ENCODE results near the gene KDM5C.

Gene KDM5C

GRCh38 chrX:53260836-53261235 lies 35.8 kb upstream of the KDM5C start:
- Histone ChIP-seq H3K4me1 (ENCODE audit: insufficient read depth, low read length) (no peaks in the 10 kb centered on the region), H3K4me3 (ENCODE audit: low read depth in 1 of 2, low read length in 2 of 2) (no peak overlapping the region), H3K9me3 (ENCODE audit: low read length) (no peaks in the 10 kb centered on the region), H3K27me3 (ENCODE audit: control insufficient read depth in 1 of 2, insufficient read depth in 2 of 2, low read length in 2 of 2) (peaks cover 0 to 19% of the 10 kb centered on the region in 2 donors), H3K36me3 (ENCODE audit: insufficient read depth, low read length) (no peaks in the 10 kb centered on the region), H3K9ac (ENCODE audit: low read length) (no peak overlapping the region), H3K27ac (ENCODE audit: low read depth, low read length) (no peak overlapping the region)

DNA sequence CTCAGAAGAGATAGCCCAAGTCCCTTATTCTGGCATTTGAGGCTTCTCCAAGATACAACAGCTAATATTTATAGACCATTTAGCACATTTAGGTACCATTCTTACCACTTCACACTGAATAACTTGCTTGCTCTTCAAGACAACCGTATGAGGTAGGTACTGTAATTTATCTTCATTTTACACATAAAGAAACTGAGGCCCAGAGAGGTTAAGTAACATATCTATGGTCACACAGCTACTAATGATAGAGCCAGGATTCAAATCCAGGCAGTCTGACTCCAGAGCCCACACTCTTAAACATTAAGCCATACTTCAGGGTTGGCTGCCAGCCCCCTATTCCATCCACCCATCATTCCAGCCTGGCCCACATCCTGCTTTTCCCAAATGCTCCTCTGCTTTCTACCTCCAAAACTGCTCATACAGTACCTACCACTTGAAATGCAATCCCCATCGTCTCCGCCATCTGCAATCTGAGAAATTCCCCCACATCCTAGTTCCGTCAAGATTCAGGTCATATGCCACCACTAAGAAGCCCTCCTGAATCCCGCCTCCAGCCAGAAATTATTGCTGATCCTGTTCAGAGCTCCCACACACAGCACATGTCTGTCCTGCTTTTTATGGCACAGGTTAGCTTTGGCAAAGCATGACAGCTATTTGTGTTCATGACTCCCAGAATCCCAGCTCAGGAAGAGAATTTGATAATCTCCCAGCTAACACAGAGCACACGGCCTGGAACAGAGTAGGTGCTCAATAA lies 32.8 kb upstream of the KDM5C start:
- H3K27ac ChIP-seq (ENCODE audit: low read depth, low read length) = no peak overlapping the region
- peaks cover 0 to 25% of the 10 kb centered on the region in 2 donors for H3K27me3 ChIP-seq (ENCODE audit: control insufficient read depth in 1 of 2, insufficient read depth in 2 of 2, low read length in 2 of 2)
- no peaks in the 10 kb centered on the region for H3K4me1 ChIP-seq (ENCODE audit: insufficient read depth, low read length)
- H3K9ac ChIP-seq (ENCODE audit: low read length) = no peak overlapping the region
- no peaks in the 10 kb centered on the region for H3K36me3 ChIP-seq (ENCODE audit: insufficient read depth, low read length)
- no peak overlapping the region for H3K4me3 ChIP-seq (ENCODE audit: low read depth in 1 of 2, low read length in 2 of 2)
- H3K9me3 ChIP-seq (ENCODE audit: low read length) = no peaks in the 10 kb centered on the region

GRCh38 chrX:53257166-53257565 lies 32.2 kb upstream of the KDM5C start:
- no peaks in the 10 kb centered on the region for H3K9me3 ChIP-seq (ENCODE audit: low read length)
- H3K27me3 ChIP-seq (ENCODE audit: control insufficient read depth in 1 of 2, insufficient read depth in 2 of 2, low read length in 2 of 2) = peaks cover 0 to 25% of the 10 kb centered on the region in 2 donors
- H3K4me3 ChIP-seq (ENCODE audit: low read depth in 1 of 2, low read length in 2 of 2) = no peak overlapping the region
- H3K36me3 ChIP-seq (ENCODE audit: insufficient read depth, low read length) = no peaks in the 10 kb centered on the region
- no peak overlapping the region for H3K27ac ChIP-seq (ENCODE audit: low read depth, low read length)
- no peak overlapping the region for H3K9ac ChIP-seq (ENCODE audit: low read length)
- H3K4me1 ChIP-seq (ENCODE audit: insufficient read depth, low read length) = no peaks in the 10 kb centered on the region

DNA sequence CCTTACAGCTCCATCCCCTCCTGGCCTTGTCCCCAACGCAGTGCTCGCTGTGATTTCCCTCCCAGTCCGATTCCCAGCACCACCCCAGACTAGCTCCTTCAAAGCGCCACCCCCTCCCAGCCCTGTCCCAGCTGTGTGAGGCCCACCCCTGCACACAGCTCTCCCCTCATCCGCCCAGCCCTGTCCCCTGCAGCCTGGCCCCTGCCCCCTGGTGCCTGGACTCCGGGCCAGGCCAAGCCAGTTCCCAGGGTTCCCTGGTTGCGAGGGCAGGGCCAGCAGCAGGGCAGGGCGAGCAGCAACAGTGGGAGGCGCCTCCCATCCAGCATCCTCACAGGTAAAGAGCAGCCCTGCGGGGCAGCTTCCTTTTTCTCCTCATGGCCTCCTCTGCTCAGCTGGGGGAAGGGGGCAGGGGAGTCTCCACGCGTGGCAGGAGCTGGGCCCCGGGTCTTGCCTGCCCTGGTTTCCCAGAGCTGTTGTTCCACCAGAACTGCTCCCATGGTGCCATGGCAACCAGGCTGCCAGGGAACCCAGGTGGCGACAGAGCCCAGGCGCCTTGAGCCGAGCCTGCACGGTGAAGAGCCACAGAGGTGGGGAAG lies 31.5 kb upstream of the KDM5C start:
- no peak overlapping the region for H3K27ac ChIP-seq (ENCODE audit: low read depth, low read length)
- no peaks in the 10 kb centered on the region for H3K9me3 ChIP-seq (ENCODE audit: low read length)
- H3K27me3 ChIP-seq (ENCODE audit: control insufficient read depth in 1 of 2, insufficient read depth in 2 of 2, low read length in 2 of 2) = peaks cover 0 to 25% of the 10 kb centered on the region in 2 donors
- no peak overlapping the region for H3K9ac ChIP-seq (ENCODE audit: low read length)
- H3K4me3 ChIP-seq (ENCODE audit: low read depth in 1 of 2, low read length in 2 of 2) = no peak overlapping the region
- no peaks in the 10 kb centered on the region for H3K4me1 ChIP-seq (ENCODE audit: insufficient read depth, low read length)
- no peaks in the 10 kb centered on the region for H3K36me3 ChIP-seq (ENCODE audit: insufficient read depth, low read length)

GRCh38 chrX:53255738-53256191 lies 30.8 kb upstream of the KDM5C start:
- no peak overlapping the region for H3K4me3 ChIP-seq (ENCODE audit: low read depth in 1 of 2, low read length in 2 of 2)
- no peaks in the 10 kb centered on the region for H3K9me3 ChIP-seq (ENCODE audit: low read length)
- H3K9ac ChIP-seq (ENCODE audit: low read length) = no peak overlapping the region
- H3K27me3 ChIP-seq (ENCODE audit: control insufficient read depth in 1 of 2, insufficient read depth in 2 of 2, low read length in 2 of 2) = peaks cover 0 to 25% of the 10 kb centered on the region in 2 donors
- no peaks in the 10 kb centered on the region for H3K4me1 ChIP-seq (ENCODE audit: insufficient read depth, low read length)
- no peak overlapping the region for H3K27ac ChIP-seq (ENCODE audit: low read depth, low read length)
- H3K36me3 ChIP-seq (ENCODE audit: insufficient read depth, low read length) = no peaks in the 10 kb centered on the region

GRCh38 chrX:53254570-53255461 lies 29.8 kb upstream of the KDM5C start:
- H3K27ac ChIP-seq (ENCODE audit: low read depth, low read length) = no peak overlapping the region
- peaks cover 0 to 28% of the 10 kb centered on the region in 2 donors for H3K27me3 ChIP-seq (ENCODE audit: control insufficient read depth in 1 of 2, insufficient read depth in 2 of 2, low read length in 2 of 2)
- no peaks in the 10 kb centered on the region for H3K4me1 ChIP-seq (ENCODE audit: insufficient read depth, low read length)
- no peaks in the 10 kb centered on the region for H3K9me3 ChIP-seq (ENCODE audit: low read length)
- H3K4me3 ChIP-seq (ENCODE audit: low read depth in 1 of 2, low read length in 2 of 2) = no peak overlapping the region
- no peaks in the 10 kb centered on the region for H3K36me3 ChIP-seq (ENCODE audit: insufficient read depth, low read length)
- H3K9ac ChIP-seq (ENCODE audit: low read length) = no peak overlapping the region

DNA sequence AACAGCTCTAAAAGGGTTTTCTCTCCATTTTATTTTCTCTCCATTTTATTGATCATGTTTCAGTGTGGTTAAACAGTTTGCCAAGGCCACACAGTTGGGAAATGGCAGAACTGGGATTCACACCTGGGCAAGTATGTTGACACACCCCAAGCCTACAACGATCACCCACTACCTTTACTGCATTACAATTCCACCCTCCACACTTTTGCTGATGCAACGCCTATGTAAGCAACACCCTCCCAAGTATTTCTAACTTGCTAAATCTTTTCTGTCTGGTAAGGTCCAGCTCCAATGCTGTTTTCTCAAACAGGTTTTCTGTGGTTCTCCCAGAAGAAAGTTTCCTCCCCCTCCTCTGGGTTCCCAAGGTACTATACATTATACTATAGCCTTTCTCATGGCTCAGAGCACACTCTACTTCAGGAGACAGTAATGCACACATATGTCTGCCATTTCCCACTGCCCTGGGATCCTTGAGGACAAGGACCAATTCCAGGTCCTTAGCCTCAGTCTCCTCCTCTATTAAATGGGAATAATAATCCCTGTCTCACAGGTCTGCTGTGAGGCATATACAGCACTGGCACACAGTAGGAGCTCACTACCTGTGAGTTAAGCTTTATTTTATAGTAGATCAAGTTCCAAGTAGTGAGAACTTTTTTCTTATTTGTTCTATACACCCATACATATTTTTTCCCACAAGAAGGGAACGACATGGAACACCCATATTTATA lies 28.4 kb upstream of the KDM5C start:
- Histone ChIP-seq H3K9me3 (ENCODE audit: low read length) (no peaks in the 10 kb centered on the region), H3K9ac (ENCODE audit: low read length) (no peak overlapping the region), H3K4me1 (ENCODE audit: insufficient read depth, low read length) (no peaks in the 10 kb centered on the region), H3K27me3 (ENCODE audit: control insufficient read depth in 1 of 2, insufficient read depth in 2 of 2, low read length in 2 of 2) (peaks cover 0 to 30% of the 10 kb centered on the region in 2 donors), H3K36me3 (ENCODE audit: insufficient read depth, low read length) (no peaks in the 10 kb centered on the region), H3K4me3 (ENCODE audit: low read depth in 1 of 2, low read length in 2 of 2) (no peak overlapping the region), H3K27ac (ENCODE audit: low read depth, low read length) (no peak overlapping the region)

- Histone ChIP-seq H3K27me3 (ENCODE audit: control insufficient read depth in 1 of 2, insufficient read depth in 2 of 2, low read length in 2 of 2) (peaks cover 7 to 12% of the 10 kb centered on the region in 2 donors), H3K36me3 (ENCODE audit: insufficient read depth, low read length) (no peaks in the 10 kb centered on the region), H3K4me3 (ENCODE audit: low read depth in 1 of 2, low read length in 2 of 2) (no peak overlapping the region), H3K27ac (ENCODE audit: low read depth, low read length) (no peak overlapping the region), H3K9me3 (ENCODE audit: low read length) (no peaks in the 10 kb centered on the region), H3K4me1 (ENCODE audit: insufficient read depth, low read length) (no peaks in the 10 kb centered on the region), H3K9ac (ENCODE audit: low read length) (no peak overlapping the region)
Observed at GRCh38 chrX:53251307-53251706, 26.3 kb upstream of the KDM5C start.

- no peak overlapping the region for H3K27ac ChIP-seq (ENCODE audit: low read depth, low read length)
- no peaks in the 10 kb centered on the region for H3K4me1 ChIP-seq (ENCODE audit: insufficient read depth, low read length)
- no peaks in the 10 kb centered on the region for H3K36me3 ChIP-seq (ENCODE audit: insufficient read depth, low read length)
- no peak overlapping the region for H3K4me3 ChIP-seq (ENCODE audit: low read depth in 1 of 2, low read length in 2 of 2)
- H3K9me3 ChIP-seq (ENCODE audit: low read length) = no peaks in the 10 kb centered on the region
- no peak overlapping the region for H3K9ac ChIP-seq (ENCODE audit: low read length)
- H3K27me3 ChIP-seq (ENCODE audit: control insufficient read depth in 1 of 2, insufficient read depth in 2 of 2, low read length in 2 of 2) = peaks cover 7 to 11% of the 10 kb centered on the region in 2 donors
Observed at GRCh38 chrX:53250556-53250955, 25.5 kb upstream of the KDM5C start.

GRCh38 chrX:53249408-53250042 lies 24.5 kb upstream of the KDM5C start:
- Histone ChIP-seq H3K27ac (ENCODE audit: low read depth, low read length) (no peak overlapping the region), H3K36me3 (ENCODE audit: insufficient read depth, low read length) (no peaks in the 10 kb centered on the region), H3K9me3 (ENCODE audit: low read length) (no peaks in the 10 kb centered on the region), H3K4me3 (ENCODE audit: low read depth in 1 of 2, low read length in 2 of 2) (no peak overlapping the region), H3K9ac (ENCODE audit: low read length) (no peak overlapping the region), H3K4me1 (ENCODE audit: insufficient read depth, low read length) (no peaks in the 10 kb centered on the region), H3K27me3 (ENCODE audit: control insufficient read depth in 1 of 2, insufficient read depth in 2 of 2, low read length in 2 of 2) (peaks cover 7 to 9% of the 10 kb centered on the region in 2 donors)
